ENCODE results near the gene IL1RN. TPM values are rescaled to one million over a fixed set of nuclear protein-coding genes. Genes with fewer than 3 reads are reported as not detected.

IL1RN gene
- total and polyA plus RNA-seq, 2 of the 13 experiments (the other 11 are each of a cell fraction or from before 2014, with no cell fraction given) = 21.2 to 101 TPM

DNA sequence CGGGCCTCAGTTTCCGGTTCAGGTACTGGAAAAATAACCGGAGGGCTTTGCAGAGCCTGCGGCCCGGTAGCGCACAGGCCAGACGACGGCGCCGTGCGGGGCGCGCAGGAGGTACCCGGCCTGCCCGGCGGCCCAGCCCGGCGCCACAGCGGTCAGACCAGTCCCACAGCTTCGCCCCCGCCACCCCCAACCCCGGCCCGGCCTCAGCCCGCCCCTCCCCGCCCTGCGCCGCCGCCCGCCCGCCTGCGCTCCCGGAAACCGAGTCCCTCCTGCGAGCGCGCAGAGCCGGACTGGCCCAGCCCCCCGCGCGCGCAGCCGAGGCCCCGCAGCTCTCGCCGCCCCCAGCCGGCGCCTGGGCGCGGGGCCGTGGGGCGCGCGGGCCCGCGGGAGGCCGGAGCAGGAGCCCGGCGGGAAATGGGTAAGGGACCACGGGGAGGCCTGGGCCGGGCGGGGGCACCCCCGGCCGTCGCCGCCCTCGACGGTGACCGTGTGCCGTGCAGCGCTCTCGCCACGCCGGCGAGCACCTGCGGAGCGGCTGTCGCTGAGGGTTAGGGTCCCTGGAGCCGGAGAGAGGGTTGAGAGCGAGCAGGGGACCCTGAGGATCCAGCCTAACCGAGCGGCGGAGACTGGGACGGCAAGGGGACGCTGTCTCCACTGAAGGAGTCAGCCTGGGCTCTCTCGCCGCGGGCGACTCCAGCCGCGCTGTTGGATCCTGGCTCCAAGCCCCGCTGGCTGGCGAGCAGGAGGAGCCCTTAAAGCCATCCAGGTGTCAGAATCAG, 29.9 kb downstream of the IL1RN start (continued):
- TF ChIP-seq HNF1B (CRISPR knock-in tag; IDR thresholded peaks at IDR 0.05) (no peak), ZNF33A (CRISPR knock-in tag; IDR thresholded peaks at IDR 0.05; ENCODE audit: borderline replicate concordance) (no peak), ZKSCAN8 (CRISPR knock-in tag; IDR thresholded peaks at IDR 0.05; ENCODE audit: borderline replicate concordance) (no peak), SPEN (CRISPR knock-in tag; IDR thresholded peaks at IDR 0.05; ENCODE audit: low read depth) (peak; percentile 30), HDAC1 (CRISPR knock-in tag; IDR thresholded peaks at IDR 0.05) (no peak), FOXJ3 (CRISPR knock-in tag; IDR thresholded peaks at IDR 0.05; ENCODE audit: borderline replicate concordance) (no peak), ARNT (IDR thresholded peaks at IDR 0.05) (no peak), ZNF652 (CRISPR knock-in tag; IDR thresholded peaks at IDR 0.05; ENCODE audit: borderline replicate concordance, low read depth) (no peak)
- TF ChIP-seq, protein P1, sequence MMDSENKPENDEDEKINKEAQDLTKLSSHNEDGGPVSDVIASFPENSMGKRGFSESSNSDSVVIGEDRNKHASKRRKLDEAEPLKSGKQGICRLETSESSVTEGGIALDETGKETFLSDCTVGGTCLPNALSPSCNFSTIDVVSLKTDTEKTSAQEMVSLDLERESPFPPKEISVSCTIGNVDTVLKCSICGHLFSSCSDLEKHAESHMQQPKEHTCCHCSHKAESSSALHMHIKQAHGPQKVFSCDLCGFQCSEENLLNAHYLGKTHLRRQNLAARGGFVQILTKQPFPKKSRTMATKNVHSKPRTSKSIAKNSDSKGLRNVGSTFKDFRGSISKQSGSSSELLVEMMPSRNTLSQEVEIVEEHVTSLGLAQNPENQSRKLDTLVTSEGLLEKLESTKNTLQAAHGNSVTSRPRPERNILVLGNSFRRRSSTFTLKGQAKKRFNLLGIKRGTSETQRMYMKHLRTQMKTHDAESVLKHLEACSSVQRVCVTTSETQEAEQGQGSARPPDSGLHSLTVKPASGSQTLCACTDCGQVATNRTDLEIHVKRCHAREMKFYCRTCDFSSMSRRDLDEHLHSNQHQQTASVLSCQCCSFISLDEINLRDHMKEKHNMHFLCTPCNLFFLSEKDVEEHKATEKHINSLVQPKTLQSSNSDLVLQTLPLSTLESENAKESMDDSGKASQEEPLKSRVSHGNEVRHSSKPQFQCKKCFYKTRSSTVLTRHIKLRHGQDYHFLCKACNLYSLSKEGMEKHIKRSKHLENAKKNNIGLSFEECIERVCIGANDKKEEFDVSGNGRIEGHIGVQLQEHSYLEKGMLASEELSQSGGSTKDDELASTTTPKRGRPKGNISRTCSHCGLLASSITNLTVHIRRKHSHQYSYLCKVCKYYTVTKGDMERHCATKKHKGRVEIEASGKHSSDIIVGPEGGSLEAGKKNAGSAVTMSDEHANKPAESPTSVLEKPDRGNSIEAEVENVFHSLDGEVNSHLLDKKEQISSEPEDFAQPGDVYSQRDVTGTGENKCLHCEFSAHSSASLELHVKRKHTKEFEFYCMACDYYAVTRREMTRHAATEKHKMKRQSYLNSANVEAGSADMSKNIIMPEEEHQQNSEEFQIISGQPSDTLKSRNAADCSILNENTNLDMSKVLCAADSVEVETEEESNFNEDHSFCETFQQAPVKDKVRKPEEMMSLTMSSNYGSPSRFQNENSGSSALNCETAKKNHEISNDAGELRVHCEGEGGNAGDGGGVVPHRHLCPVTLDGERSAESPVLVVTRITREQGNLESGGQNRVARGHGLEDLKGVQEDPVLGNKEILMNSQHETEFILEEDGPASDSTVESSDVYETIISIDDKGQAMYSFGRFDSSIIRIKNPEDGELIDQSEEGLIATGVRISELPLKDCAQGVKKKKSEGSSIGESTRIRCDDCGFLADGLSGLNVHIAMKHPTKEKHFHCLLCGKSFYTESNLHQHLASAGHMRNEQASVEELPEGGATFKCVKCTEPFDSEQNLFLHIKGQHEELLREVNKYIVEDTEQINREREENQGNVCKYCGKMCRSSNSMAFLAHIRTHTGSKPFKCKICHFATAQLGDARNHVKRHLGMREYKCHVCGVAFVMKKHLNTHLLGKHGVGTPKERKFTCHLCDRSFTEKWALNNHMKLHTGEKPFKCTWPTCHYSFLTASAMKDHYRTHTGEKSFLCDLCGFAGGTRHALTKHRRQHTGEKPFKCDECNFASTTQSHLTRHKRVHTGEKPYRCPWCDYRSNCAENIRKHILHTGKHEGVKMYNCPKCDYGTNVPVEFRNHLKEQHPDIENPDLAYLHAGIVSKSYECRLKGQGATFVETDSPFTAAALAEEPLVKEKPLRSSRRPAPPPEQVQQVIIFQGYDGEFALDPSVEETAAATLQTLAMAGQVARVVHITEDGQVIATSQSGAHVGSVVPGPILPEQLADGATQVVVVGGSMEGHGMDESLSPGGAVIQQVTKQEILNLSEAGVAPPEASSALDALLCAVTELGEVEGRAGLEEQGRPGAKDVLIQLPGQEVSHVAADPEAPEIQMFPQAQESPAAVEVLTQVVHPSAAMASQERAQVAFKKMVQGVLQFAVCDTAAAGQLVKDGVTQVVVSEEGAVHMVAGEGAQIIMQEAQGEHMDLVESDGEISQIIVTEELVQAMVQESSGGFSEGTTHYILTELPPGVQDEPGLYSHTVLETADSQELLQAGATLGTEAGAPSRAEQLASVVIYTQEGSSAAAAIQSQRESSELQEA (CRISPR knock-in tag; IDR thresholded peaks at IDR 0.05; ENCODE audit: not compliant biosample characterization) = no peak
- TF ChIP-seq, protein P2, sequence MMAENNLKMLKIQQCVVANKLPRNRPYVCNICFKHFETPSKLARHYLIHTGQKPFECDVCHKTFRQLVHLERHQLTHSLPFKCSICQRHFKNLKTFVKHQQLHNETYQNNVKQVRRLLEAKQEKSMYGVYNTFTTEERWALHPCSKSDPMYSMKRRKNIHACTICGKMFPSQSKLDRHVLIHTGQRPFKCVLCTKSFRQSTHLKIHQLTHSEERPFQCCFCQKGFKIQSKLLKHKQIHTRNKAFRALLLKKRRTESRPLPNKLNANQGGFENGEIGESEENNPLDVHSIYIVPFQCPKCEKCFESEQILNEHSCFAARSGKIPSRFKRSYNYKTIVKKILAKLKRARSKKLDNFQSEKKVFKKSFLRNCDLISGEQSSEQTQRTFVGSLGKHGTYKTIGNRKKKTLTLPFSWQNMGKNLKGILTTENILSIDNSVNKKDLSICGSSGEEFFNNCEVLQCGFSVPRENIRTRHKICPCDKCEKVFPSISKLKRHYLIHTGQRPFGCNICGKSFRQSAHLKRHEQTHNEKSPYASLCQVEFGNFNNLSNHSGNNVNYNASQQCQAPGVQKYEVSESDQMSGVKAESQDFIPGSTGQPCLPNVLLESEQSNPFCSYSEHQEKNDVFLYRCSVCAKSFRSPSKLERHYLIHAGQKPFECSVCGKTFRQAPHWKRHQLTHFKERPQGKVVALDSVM (CRISPR knock-in tag; IDR thresholded peaks at IDR 0.05) = no peak
- TF ChIP-seq, protein P3, sequence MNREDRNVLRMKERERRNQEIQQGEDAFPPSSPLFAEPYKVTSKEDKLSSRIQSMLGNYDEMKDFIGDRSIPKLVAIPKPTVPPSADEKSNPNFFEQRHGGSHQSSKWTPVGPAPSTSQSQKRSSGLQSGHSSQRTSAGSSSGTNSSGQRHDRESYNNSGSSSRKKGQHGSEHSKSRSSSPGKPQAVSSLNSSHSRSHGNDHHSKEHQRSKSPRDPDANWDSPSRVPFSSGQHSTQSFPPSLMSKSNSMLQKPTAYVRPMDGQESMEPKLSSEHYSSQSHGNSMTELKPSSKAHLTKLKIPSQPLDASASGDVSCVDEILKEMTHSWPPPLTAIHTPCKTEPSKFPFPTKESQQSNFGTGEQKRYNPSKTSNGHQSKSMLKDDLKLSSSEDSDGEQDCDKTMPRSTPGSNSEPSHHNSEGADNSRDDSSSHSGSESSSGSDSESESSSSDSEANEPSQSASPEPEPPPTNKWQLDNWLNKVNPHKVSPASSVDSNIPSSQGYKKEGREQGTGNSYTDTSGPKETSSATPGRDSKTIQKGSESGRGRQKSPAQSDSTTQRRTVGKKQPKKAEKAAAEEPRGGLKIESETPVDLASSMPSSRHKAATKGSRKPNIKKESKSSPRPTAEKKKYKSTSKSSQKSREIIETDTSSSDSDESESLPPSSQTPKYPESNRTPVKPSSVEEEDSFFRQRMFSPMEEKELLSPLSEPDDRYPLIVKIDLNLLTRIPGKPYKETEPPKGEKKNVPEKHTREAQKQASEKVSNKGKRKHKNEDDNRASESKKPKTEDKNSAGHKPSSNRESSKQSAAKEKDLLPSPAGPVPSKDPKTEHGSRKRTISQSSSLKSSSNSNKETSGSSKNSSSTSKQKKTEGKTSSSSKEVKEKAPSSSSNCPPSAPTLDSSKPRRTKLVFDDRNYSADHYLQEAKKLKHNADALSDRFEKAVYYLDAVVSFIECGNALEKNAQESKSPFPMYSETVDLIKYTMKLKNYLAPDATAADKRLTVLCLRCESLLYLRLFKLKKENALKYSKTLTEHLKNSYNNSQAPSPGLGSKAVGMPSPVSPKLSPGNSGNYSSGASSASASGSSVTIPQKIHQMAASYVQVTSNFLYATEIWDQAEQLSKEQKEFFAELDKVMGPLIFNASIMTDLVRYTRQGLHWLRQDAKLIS (CRISPR knock-in tag; IDR thresholded peaks at IDR 0.05) = no peak
